PC-9 (cell line): ENCODE results near the gene RAB3B. TPM values are rescaled to one million over a fixed set of nuclear protein-coding genes. Genes with fewer than 3 reads are reported as not detected.
"Not testable (repeated sequence)": the region's sequence is repeated elsewhere in the genome, so short reads cannot be mapped to it uniquely, and the experiment has no call there.

Experiments used
- BruUV-seq: library from RNA; stranded (reverse); fragments of 400-500 nt; replicated peaks from 2 replicates; lab custom pipeline; 2021; lab: Mats Ljungman, UMichigan
- CTCF ChIA-PET: fragments of 300-600 bp; sonication (Branson Sonifier 250); formaldehyde crosslinking; loops from one replicate; lab custom pipeline; 2022; ENCODE audit warnings: antibody characterized with exemption; lab: Charles Lee
- POLR2A ChIA-PET: fragments of 300-600 bp; sonication (Branson Sonifier 250); formaldehyde crosslinking; loops from one replicate; lab custom pipeline; 2022; ENCODE audit warnings: antibody characterized with exemption; ENCODE audit not compliant: unreplicated experiment; lab: Charles Lee
- DNase-seq, 2 experiments: peaks; one replicate each; pipeline versions ENCODE4 v3.0.0 to v3.0.0-alpha.2; 2015 to 2022; ENCODE audit warnings: mixed read lengths in 1 of 2
- H2AFZ ChIP-seq: fragments of 200-600 bp; sonication (generic); 2 replicates; pipeline ENCODE4 v1.8.1; 2017; ENCODE audit warnings: antibody characterized with exemption
- H3F3A ChIP-seq: fragments of 200-600 bp; sonication (generic); 2 replicates; pipeline ENCODE4 v1.8.1; 2017; ENCODE audit warnings: antibody characterized with exemption, mild to moderate bottlenecking, low read depth; ENCODE audit not compliant: insufficient read depth
- H3K27ac ChIP-seq: fragments of 200-600 bp; sonication (generic); 2 replicates; pipeline ENCODE4 v1.6.1; 2016; ENCODE audit warnings: mixed run types
- H3K27me3 ChIP-seq: fragments of 200-600 bp; sonication (generic); 2 replicates; pipeline ENCODE4 v1.6.1; 2016; ENCODE audit warnings: low read depth, mixed run types; ENCODE audit not compliant: insufficient read depth
- H3K36me3 ChIP-seq: fragments of 200-600 bp; sonication (generic); 2 replicates; pipeline ENCODE4 v1.6.1; 2016; ENCODE audit warnings: low read depth, mixed run types
- H3K4me1 ChIP-seq: fragments of 200-600 bp; sonication (generic); replicated peaks from 2 replicates; pipeline ENCODE4 v1.6.1; 2016; ENCODE audit warnings: mixed run types; ENCODE audit not compliant: insufficient read depth
- H3K4me2 ChIP-seq: fragments of 200-600 bp; sonication (generic); 2 replicates; pipeline ENCODE4 v1.6.1; 2017; ENCODE audit warnings: mixed run types
- H3K4me3 ChIP-seq: fragments of 200-600 bp; sonication (generic); 2 replicates; pipeline ENCODE4 v1.6.1; 2016; ENCODE audit warnings: mixed run types
- H3K79me2 ChIP-seq: fragments of 200-600 bp; sonication (generic); 2 replicates; pipeline ENCODE4 v1.6.1; 2017; ENCODE audit warnings: low read depth, mixed run types
- H3K9me2 ChIP-seq: fragments of 200-600 bp; sonication (generic); 2 replicates; pipeline ENCODE4 v1.8.1; 2017; ENCODE audit warnings: mild to moderate bottlenecking; ENCODE audit not compliant: insufficient read depth
- H3K9me3 ChIP-seq: fragments of 200-600 bp; sonication (generic); 2 replicates; pipeline ENCODE4 v1.8.1; 2016; ENCODE audit warnings: low read depth; ENCODE audit not compliant: insufficient read depth
- H4K20me1 ChIP-seq: fragments of 200-600 bp; sonication (generic); 2 replicates; pipeline ENCODE4 v1.8.1; 2017; ENCODE audit not compliant: insufficient read depth
- EZH2 ChIP-seq: fragments of 200-600 bp; sonication (generic); IDR thresholded peaks from 2 replicates; pipeline ENCODE4 v1.8.0; 2017; ENCODE audit warnings: antibody characterized with exemption, low read depth
- intact Hi-C: fragments of 100-400 bp; cut with micrococcal nuclease; formaldehyde crosslinking; loops from one replicate; pipeline ENCODE4 v1.10.0; 2022; ENCODE audit not compliant: unreplicated experiment
- total RNA-seq: library from RNA; stranded (reverse); gene quantifications from 2 replicates; pipeline ENCODE4 v1.2.3, GENCODE V29; 2021
- TF ChIP-seq, protein P1 (sequence below): fragments of 200-600 bp; sonication (generic); conservative IDR thresholded peaks from 2 replicates; pipeline ENCODE4 v1.6.1; 2017; ENCODE audit warnings: mixed run types, antibody characterized with exemption, mild to moderate bottlenecking, moderate library complexity

RAB3B gene
- total RNA-seq, 1 experiment from 2014 or later, result 2.6 TPM

DNA sequence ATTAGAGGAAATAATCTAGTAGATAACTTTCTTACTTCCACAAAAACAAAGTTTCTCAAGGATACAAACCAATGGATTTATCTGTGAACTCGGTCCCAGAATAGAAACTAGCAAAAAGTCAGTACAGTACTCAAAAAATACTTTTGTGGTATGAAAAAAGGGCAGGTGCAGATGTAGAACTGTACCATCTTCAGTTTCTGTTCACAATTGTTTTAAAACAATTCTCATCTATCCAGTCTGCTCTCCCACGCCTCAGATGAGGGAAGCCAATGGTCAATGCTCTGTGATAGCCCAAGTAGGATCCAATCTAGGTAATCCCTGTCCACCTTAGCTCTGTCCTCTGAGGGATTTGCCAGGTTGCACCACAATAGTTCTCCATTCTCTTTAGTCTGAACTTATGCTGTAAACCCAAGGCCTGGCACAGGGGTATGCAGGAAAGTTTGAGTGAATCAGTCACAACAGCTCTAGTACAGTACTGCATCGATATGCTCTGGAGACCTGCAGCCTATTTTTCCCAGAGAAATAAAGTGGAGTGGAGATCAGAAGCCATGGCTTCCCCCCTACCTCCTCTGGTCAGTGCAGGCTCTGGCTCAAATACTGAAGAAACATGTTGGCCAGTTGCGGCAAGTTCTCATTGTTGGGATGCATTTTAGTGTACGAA lies 41.8 kb upstream of the RAB3B start:
- DNase-seq, result no peak
- intact Hi-C loops, result no loop called here
- Histone ChIP-seq H3K9me3 (no peaks in the 10 kb centered on the region), H3F3A (peaks cover 6% of the 10 kb centered on the region), H3K9me2 (no peaks in the 10 kb centered on the region), H3K4me3 (peak overlapping the region; percentile 68), H3K27ac (no peak overlapping the region), H3K27me3 (no peaks in the 10 kb centered on the region), H2AFZ (0 out of 2 replicates have a peak overlapping the region, but pooled peaks have one; percentile 86), H4K20me1 (peaks cover 22% of the 10 kb centered on the region), H3K36me3 (no peaks in the 10 kb centered on the region), H3K4me2 (peak overlapping the region; percentile 93), H3K4me1 (peaks cover 11% of the 10 kb centered on the region), H3K79me2 (peaks cover 32% of the 10 kb centered on the region)
- no TSS peak for BruUV-seq
- ChIA-PET POLR2A (interaction anchor here (0.6 kb wide), 2 partner anchors 107 to 201 kb away, joined by 3 to 4 read pairs; no protein-coding TSS in a partner anchor), CTCF (no interaction called here)
- TF ChIP-seq, protein P1, sequence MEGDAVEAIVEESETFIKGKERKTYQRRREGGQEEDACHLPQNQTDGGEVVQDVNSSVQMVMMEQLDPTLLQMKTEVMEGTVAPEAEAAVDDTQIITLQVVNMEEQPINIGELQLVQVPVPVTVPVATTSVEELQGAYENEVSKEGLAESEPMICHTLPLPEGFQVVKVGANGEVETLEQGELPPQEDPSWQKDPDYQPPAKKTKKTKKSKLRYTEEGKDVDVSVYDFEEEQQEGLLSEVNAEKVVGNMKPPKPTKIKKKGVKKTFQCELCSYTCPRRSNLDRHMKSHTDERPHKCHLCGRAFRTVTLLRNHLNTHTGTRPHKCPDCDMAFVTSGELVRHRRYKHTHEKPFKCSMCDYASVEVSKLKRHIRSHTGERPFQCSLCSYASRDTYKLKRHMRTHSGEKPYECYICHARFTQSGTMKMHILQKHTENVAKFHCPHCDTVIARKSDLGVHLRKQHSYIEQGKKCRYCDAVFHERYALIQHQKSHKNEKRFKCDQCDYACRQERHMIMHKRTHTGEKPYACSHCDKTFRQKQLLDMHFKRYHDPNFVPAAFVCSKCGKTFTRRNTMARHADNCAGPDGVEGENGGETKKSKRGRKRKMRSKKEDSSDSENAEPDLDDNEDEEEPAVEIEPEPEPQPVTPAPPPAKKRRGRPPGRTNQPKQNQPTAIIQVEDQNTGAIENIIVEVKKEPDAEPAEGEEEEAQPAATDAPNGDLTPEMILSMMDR, result no peak
- TF ChIP-seq EZH2, result no peak

DNA sequence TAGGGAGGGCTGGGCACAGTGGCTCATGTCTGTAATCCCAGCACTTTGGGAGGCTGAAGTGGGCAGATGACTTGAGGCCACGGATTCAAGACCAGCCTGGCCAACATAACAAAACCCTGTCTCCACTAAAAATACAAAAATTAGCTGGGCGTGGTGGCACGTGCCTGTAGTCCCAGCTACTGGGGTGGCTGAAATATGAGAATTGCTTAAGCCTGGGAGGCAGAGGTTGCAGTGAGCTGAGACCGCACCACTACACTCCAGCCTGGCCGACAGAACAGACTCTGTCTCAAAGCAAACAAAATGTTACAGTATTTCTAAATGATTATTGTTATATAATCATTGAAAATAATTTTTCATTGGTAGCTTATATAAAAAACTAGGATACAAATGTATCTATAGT lies 38.3 kb upstream of the RAB3B start:
- CTCF ChIA-PET, H3K9me3 ChIP-seq, H3K36me3 ChIP-seq, DNase-seq, H3K4me3 ChIP-seq, H3F3A ChIP-seq, H3K27ac ChIP-seq, H3K27me3 ChIP-seq, H3K9me2 ChIP-seq, intact Hi-C loops, H3K4me2 ChIP-seq, BruUV-seq, H2AFZ ChIP-seq: not testable (repeated sequence)
- peaks cover 32% of the 10 kb centered on the region for H3K79me2 ChIP-seq
- H3K4me1 ChIP-seq, result peaks cover 11% of the 10 kb centered on the region
- POLR2A ChIA-PET, result interaction anchor here (0.6 kb wide), 1 partner anchor 422 kb away, joined by 3 read pairs; no protein-coding TSS in a partner anchor
- peaks cover 22% of the 10 kb centered on the region for H4K20me1 ChIP-seq

DNA sequence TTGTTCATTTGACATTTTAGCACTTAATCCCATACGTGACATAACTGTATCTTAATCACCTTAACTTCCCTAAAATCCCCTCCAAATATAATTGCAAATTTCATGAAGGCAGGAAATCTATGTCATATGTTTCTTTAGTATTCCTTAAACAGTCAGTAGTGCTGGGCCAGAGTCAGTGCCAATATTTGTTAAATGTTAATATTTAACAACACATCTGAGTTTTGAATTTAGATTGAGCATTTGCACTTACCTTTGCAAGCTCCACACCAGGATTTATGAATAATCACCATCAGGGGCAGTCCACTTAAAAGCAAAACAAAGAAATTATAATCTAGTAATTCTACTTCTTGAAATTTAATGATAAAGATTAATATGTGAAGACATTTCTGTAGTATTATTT lies 37.8 kb upstream of the RAB3B start:
- CTCF ChIA-PET, result no interaction called here
- POLR2A ChIA-PET, result no interaction called here

More for the DNA sequence above, 37.8 kb upstream of the RAB3B start:
- H3F3A ChIP-seq, result no peaks in the 10 kb centered on the region
- intact Hi-C loops, result no loop called here
- TF ChIP-seq EZH2, result no peak
- TF ChIP-seq, protein P1, result no peak
- BruUV-seq, result no TSS peak
- peaks cover 31% of the 10 kb centered on the region for H3K79me2 ChIP-seq
- H3K36me3 ChIP-seq, result peaks cover 4% of the 10 kb centered on the region; the same call in 1 of the 2 replicates
- no peak overlapping the region for H3K27ac ChIP-seq
- peaks cover 22% of the 10 kb centered on the region for H4K20me1 ChIP-seq
- no peaks in the 10 kb centered on the region for H3K9me2 ChIP-seq
- DNase-seq, result no peak
- H3K4me1 ChIP-seq, result peaks cover 11% of the 10 kb centered on the region
- no peak overlapping the region for H3K4me2 ChIP-seq
- no peaks in the 10 kb centered on the region for H3K27me3 ChIP-seq
- no peak overlapping the region for H3K4me3 ChIP-seq
- no peak overlapping the region for H2AFZ ChIP-seq
- no peaks in the 10 kb centered on the region for H3K9me3 ChIP-seq
